Measurements from ENCODE around the gene DELE1.

GRCh38 chr5:141954194-141954593 lies 30.5 kb downstream of the DELE1 start:
- TF ChIP-seq CTCF (IDR thresholded peaks at IDR 0.05; ENCODE audit: poor library complexity, severe bottlenecking) (no peak), EZH2 (IDR thresholded peaks at IDR 0.05; ENCODE audit: borderline replicate concordance, insufficient read depth, low read length, poor library complexity, severe bottlenecking) (no peak), POLR2AphosphoS5 (IDR thresholded peaks at IDR 0.05) (no peak), EP300 (conservative IDR thresholded peaks at IDR 0.05; ENCODE audit: poor library complexity, severe bottlenecking) (no peak)

Data from neural cell (in vitro differentiated cells).